Muscle layer of colon (tissue), 2 donors: ENCODE measurements around the gene ZNF831.
A peak's percentile ranks its signal among the peaks of the same experiment; 100 is the strongest.

Experiments used
- H3K27ac ChIP-seq: one replicate; pipeline ENCODE4 v1.7.0; 2013; ENCODE audit warnings: low read depth, mild to moderate bottlenecking, low read length, moderate library complexity
- H3K27me3 ChIP-seq, 2 donors: one replicate each; pipeline ENCODE4 v1.7.0; 2013; ENCODE audit warnings: low read length in 2 of 2, mild to moderate bottlenecking in 2 of 2; ENCODE audit not compliant: insufficient read depth in 2 of 2, control insufficient read depth in 1 of 2
- H3K36me3 ChIP-seq: one replicate; pipeline ENCODE4 v1.7.0; 2013; ENCODE audit warnings: mild to moderate bottlenecking, low read length; ENCODE audit not compliant: insufficient read depth
- H3K4me1 ChIP-seq: one replicate; pipeline ENCODE4 v1.7.0; 2013; ENCODE audit warnings: mild to moderate bottlenecking, low read length; ENCODE audit not compliant: insufficient read depth
- H3K4me3 ChIP-seq, 2 donors: one replicate each; pipeline ENCODE4 v1.7.0; 2013; ENCODE audit warnings: low read length in 2 of 2, low read depth in 1 of 2, mild to moderate bottlenecking in 1 of 2, moderate library complexity in 1 of 2
- H3K9ac ChIP-seq: one replicate; pipeline ENCODE4 v1.7.0; 2013; ENCODE audit warnings: low read length
- H3K9me3 ChIP-seq: one replicate; pipeline ENCODE4 v1.7.0; 2013; ENCODE audit warnings: mild to moderate bottlenecking, low read length
- donor health status: abdominal sarcoma.
- donor health status: Adenocarcinoma of cecum.

Gene ZNF831

GRCh38 chr20:59222253-59223181, 58.9 kb downstream of the ZNF831 start:
- no peak overlapping the region for H3K9ac ChIP-seq
- H3K27me3 ChIP-seq, result peaks cover 0 to 10% of the 10 kb centered on the region in 2 donors
- peak overlapping the region; percentile 56 for H3K27ac ChIP-seq

DNA sequence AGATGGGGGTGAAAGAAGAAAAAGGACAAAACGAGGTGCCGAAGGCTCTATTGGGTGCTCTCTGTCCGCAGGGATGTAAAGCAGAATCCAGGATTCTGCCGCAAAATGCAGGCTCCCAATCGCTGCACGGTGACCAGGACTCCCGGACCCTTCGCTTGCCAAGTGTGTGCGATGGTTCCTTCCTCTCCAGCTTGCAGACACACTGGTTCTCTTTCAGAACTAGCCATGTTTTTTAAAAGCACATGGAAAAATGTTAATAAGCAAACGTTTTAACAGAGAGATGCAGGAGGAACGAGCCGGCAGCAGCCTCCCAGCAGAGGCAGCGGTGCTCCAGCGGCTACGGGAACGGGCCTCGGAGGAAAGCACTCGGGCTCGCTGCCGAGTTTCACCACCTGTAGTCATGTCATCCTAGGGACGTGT, 59.6 kb downstream of the ZNF831 start:
- Histone ChIP-seq H3K4me1 (peaks cover 3% of the 10 kb centered on the region), H3K27ac (no peak overlapping the region), H3K4me3 (peak overlapping the region; percentile 12 to 29), H3K27me3 (peaks cover 0 to 10% of the 10 kb centered on the region in 2 donors), H3K9ac (no peak overlapping the region), H3K36me3 (no peaks in the 10 kb centered on the region), H3K9me3 (no peaks in the 10 kb centered on the region)

More at GRCh38 chr20:59222253-59223181, 58.9 kb downstream of the ZNF831 start:
- Histone ChIP-seq H3K4me3 (peak overlapping the region; percentile 29 to 71), H3K4me1 (peaks cover 3% of the 10 kb centered on the region), H3K9me3 (no peaks in the 10 kb centered on the region), H3K36me3 (no peaks in the 10 kb centered on the region)

DNA sequence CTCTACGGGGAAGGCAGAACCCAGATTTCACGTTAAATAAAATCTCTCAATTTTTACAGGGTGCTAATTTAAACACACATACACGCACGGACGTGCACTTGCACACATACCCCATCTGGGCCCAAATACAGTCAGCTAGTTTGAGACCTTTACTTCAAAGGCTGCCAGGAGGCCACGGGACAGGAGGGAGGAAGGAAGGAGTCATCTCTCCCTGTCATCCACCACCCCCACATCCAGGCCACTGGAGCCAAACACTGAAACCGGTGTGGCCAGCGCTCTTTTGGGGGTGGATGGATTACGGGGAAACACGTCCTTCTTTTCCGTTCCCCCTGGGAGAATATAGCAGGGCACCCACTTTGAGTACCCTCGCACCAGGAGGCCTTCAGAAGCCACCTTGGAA, 60.1 kb downstream of the ZNF831 start:
- Histone ChIP-seq H3K27me3 (peaks cover 0 to 10% of the 10 kb centered on the region in 2 donors), H3K9me3 (no peaks in the 10 kb centered on the region), H3K4me3 (no peak overlapping the region), H3K36me3 (no peaks in the 10 kb centered on the region), H3K27ac (no peak overlapping the region), H3K4me1 (peaks cover 3% of the 10 kb centered on the region), H3K9ac (no peak overlapping the region)

- Histone ChIP-seq H3K4me1 (peaks cover 3% of the 10 kb centered on the region), H3K9me3 (no peaks in the 10 kb centered on the region), H3K27me3 (peaks cover 0 to 10% of the 10 kb centered on the region in 2 donors), H3K27ac (no peak overlapping the region), H3K4me3 (no peak overlapping the region), H3K9ac (no peak overlapping the region), H3K36me3 (no peaks in the 10 kb centered on the region)
These were observed 60.6 kb downstream of the ZNF831 start for GRCh38 chr20:59224236-59224635.

- peaks cover 0 to 8% of the 10 kb centered on the region in 2 donors for H3K27me3 ChIP-seq
- H3K4me1 ChIP-seq, result no peaks in the 10 kb centered on the region
- H3K9ac ChIP-seq, result no peak overlapping the region
- H3K27ac ChIP-seq, result no peak overlapping the region
- no peaks in the 10 kb centered on the region for H3K36me3 ChIP-seq
- no peak overlapping the region for H3K4me3 ChIP-seq
- no peaks in the 10 kb centered on the region for H3K9me3 ChIP-seq
These were observed 66.8 kb downstream of the ZNF831 start for GRCh38 chr20:59230385-59230784.

DNA sequence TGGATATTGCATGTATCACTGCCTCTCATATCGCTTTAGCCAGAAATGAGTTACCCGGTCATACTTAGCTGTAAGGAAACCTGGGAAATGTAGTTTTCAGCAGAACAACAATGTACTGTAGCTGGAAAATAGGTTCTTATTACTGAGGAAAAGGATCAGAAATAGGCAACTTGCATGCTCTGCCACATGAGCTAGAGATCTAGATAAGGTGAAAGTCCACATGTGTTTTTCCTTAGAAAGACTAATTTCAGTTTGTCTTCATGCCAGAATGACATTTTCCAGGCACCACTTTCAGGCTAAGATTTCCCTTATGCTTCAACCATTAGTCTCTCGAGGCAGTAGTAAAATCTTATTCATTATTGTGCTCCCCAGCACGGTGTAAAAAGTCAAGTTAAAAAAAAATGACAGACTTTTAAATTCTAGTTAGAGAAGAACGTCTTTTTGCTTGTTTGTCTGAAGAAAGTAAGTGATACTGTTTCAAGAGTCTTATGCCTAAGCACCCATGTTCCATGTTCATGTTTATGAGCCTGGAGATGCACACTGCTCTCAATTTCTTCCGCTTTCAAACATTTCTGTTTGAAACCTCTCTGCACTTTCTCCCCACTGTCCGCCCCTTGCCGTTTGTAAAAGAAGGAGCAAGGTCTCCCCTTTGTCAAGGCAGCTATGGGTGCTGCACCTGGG, 67.6 kb downstream of the ZNF831 start:
- Histone ChIP-seq H3K9me3 (no peaks in the 10 kb centered on the region), H3K27me3 (peaks cover 0 to 8% of the 10 kb centered on the region in 2 donors), H3K9ac (no peak overlapping the region), H3K4me1 (no peaks in the 10 kb centered on the region), H3K4me3 (no peak overlapping the region), H3K27ac (no peak overlapping the region), H3K36me3 (no peaks in the 10 kb centered on the region)

DNA sequence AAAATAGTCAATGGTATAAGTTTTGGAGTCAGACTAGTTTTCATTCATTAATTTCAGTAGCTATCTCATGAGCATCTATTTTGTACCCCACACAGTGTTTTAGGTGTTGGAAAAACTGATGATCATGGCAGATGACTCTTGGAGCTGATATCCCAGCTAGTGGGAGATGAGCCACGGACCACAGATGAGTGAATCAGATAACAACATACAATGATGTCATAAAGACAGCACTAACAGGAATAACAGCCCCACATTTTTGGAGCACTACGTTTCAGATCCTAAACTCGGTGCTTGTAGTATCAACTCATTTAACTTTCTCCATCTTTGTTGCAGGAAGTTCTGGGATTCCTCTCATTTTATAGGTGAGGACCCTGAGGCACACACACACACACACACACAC, 69.0 kb downstream of the ZNF831 start:
- Histone ChIP-seq H3K27me3 (peaks cover 0 to 8% of the 10 kb centered on the region in 2 donors), H3K4me1 (no peaks in the 10 kb centered on the region), H3K9me3 (no peaks in the 10 kb centered on the region), H3K27ac (no peak overlapping the region), H3K9ac (no peak overlapping the region), H3K4me3 (no peak overlapping the region), H3K36me3 (no peaks in the 10 kb centered on the region)

DNA sequence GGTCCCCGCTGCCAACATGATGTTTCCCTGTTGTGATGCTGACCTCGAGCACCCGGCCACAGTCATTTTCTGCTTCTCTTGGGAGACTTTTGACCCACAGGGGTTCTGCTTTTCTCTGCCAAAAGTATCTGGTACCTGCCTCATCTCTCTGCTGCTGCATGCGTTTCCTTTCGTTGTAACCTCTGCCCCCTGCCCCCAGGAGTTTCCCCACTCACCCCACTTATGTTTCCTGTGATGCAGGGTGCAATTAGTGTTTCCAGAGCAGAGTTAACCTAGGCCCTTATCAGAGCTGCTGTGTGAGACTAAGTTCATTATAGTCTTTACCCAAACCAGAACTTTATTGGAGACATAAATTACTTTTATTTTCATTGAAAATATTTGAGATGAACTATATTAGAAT, 71.6 kb downstream of the ZNF831 start:
- H3K27ac ChIP-seq, result no peak overlapping the region
- no peak overlapping the region for H3K4me3 ChIP-seq
- H3K9me3 ChIP-seq, result no peaks in the 10 kb centered on the region
- H3K4me1 ChIP-seq, result no peaks in the 10 kb centered on the region
- peaks cover 0 to 8% of the 10 kb centered on the region in 2 donors for H3K27me3 ChIP-seq
- H3K9ac ChIP-seq, result no peak overlapping the region
- no peaks in the 10 kb centered on the region for H3K36me3 ChIP-seq

- Histone ChIP-seq H3K27ac (no peak overlapping the region), H3K9ac (no peak overlapping the region), H3K36me3 (no peaks in the 10 kb centered on the region), H3K9me3 (no peaks in the 10 kb centered on the region), H3K4me3 (no peak overlapping the region), H3K4me1 (no peaks in the 10 kb centered on the region), H3K27me3 (peaks cover 0 to 4% of the 10 kb centered on the region in 2 donors)
These were observed 76.4 kb downstream of the ZNF831 start for GRCh38 chr20:59240006-59240405.

DNA sequence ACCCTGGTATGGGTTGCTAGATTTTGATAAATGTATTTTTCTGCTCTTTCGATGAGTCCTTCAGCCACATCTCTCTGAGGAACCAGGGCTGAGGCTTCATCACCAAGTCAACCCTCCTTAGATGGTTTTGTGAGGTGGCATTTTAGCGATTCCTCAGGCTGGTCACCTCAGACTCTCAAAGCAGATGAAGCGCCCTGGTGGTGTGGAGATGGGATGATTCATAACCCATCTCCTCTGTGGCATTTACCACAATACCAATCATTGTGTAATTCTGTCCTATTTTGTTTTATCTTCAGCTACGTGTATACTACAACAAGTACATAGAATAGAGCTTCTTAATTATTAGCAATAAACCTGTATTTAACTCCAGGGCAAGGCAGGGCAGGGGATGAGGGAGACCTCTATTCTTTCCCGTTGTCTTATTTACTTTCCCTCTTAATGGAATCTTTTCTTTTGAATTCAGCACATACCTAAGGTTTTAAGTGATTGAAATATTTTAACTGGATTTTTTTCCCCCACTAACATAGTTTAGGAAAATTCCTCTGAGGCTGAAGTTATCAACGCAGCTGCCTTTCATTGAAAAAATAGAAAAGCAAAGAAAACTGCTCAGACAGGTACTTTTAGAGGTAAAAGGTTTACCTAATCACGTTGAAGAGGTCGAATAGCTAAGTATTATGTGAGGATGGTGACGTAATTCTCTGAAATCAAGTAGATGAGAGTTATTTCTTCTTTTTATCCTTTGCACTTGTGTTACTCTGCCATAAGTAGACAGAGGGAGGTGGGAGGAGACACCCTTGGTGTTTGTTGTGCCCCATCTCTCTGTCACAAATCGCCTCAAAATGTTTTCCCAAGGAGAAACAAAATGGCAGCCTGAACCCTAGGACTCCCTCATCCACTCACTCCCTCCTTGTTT, 79.3 kb downstream of the ZNF831 start:
- H3K4me3 ChIP-seq, result no peak overlapping the region
- H3K4me1 ChIP-seq, result no peaks in the 10 kb centered on the region
- H3K27ac ChIP-seq, result no peak overlapping the region
- H3K27me3 ChIP-seq, result peaks cover 0 to 4% of the 10 kb centered on the region in 2 donors
- no peaks in the 10 kb centered on the region for H3K9me3 ChIP-seq
- H3K9ac ChIP-seq, result no peak overlapping the region
- no peaks in the 10 kb centered on the region for H3K36me3 ChIP-seq
